Neutrophil (primary cell): ENCODE measurements around the gene NHS.

Experiments used
- H3K27ac ChIP-seq: fragments of 200-600 bp; sonication (generic); 2 replicates; pipeline ENCODE4 v1.5.1; 2016; ENCODE audit warnings: mild to moderate bottlenecking, moderate library complexity
- H3K27me3 ChIP-seq: fragments of 200-600 bp; sonication (generic); 2 replicates; pipeline ENCODE4 v1.6.0; 2016; ENCODE audit warnings: mild to moderate bottlenecking
- H3K36me3 ChIP-seq: fragments of 200-600 bp; sonication (generic); 2 replicates; pipeline ENCODE4 v1.5.1; 2017
- H3K4me1 ChIP-seq, 2 experiments: fragments of 200-600 bp in 1 of 2; sonication (generic) in 1 of 2; 1 replicate in 1 of 2; 2 replicates in 1 of 2; pipeline versions ENCODE4 v1.5.1 to v1.6.1; 2013 to 2016; ENCODE audit warnings: low read depth in 1 of 2, low read length in 1 of 2, mild to moderate bottlenecking in 1 of 2, moderate library complexity in 1 of 2; ENCODE audit not compliant: control insufficient read depth in 1 of 2, insufficient read depth in 1 of 2
- H3K4me3 ChIP-seq, 2 experiments: fragments of 200-600 bp in 1 of 2; sonication (generic) in 1 of 2; 1 replicate in 1 of 2; 2 replicates in 1 of 2; pipeline ENCODE4 v1.5.1; 2013 to 2016; ENCODE audit warnings: low read depth in 1 of 2, low read length in 1 of 2, mild to moderate bottlenecking in 1 of 2, moderate library complexity in 1 of 2
- H3K9me3 ChIP-seq: fragments of 200-600 bp; sonication (generic); 2 replicates; pipeline ENCODE4 v1.5.1; 2016
- TF ChIP-seq, protein P1 (sequence below): fragments of 200-600 bp; sonication (generic); IDR thresholded peaks from 2 replicates; pipeline ENCODE4 v1.5.1; 2016; ENCODE audit warnings: antibody characterized with exemption

NHS gene

DNA sequence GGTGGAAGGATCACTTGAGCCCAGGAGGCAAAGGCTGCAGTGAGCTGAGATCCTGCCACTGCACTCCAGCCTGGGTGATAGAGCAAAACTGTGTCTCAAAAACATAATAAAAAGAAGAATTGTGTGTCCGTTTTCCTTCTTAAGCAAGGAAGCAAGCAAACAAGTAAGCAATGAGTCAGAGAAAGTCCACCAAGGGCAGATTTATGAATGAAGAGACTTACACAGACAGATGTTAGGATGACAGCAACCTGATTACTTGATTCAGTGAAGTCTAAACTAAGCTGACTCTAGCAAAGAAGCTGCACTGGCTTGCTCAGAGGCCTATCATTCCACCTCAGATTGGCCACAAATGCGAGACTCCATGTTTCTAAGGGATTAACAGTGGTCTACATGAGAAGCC is 328.2 kb downstream of the NHS start:
- Histone ChIP-seq H3K9me3 (no peaks in the 10 kb centered on the region), H3K27ac (no peak overlapping the region), H3K4me3 (no peak overlapping the region), H3K27me3 (no peaks in the 10 kb centered on the region), H3K36me3 (no peaks in the 10 kb centered on the region), H3K4me1 (no peaks in the 10 kb centered on the region)
- TF ChIP-seq, protein P1, sequence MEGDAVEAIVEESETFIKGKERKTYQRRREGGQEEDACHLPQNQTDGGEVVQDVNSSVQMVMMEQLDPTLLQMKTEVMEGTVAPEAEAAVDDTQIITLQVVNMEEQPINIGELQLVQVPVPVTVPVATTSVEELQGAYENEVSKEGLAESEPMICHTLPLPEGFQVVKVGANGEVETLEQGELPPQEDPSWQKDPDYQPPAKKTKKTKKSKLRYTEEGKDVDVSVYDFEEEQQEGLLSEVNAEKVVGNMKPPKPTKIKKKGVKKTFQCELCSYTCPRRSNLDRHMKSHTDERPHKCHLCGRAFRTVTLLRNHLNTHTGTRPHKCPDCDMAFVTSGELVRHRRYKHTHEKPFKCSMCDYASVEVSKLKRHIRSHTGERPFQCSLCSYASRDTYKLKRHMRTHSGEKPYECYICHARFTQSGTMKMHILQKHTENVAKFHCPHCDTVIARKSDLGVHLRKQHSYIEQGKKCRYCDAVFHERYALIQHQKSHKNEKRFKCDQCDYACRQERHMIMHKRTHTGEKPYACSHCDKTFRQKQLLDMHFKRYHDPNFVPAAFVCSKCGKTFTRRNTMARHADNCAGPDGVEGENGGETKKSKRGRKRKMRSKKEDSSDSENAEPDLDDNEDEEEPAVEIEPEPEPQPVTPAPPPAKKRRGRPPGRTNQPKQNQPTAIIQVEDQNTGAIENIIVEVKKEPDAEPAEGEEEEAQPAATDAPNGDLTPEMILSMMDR: no peak

DNA sequence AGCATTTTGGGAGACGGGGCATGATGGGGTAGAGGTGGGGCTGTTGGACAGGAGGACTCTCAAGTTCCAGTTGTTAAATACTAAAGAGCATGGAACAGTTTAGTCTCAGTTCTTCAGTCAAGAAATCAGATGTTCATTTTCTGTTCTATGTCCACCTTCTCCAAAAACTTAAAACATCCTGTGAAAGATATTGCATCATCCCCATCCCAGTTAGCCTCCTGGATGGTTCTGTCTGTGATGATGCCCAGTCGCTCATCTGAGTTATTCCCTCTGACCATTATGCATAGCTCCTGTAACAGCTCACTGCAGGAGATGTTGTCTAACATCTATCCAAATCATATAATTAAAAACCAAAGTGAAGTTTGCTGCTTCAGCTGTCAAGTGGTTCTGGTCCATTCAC is 330.2 kb downstream of the NHS start:
- Histone ChIP-seq H3K27me3 (no peaks in the 10 kb centered on the region), H3K36me3 (no peaks in the 10 kb centered on the region), H3K9me3 (no peaks in the 10 kb centered on the region), H3K4me1 (no peaks in the 10 kb centered on the region), H3K27ac (no peak overlapping the region), H3K4me3 (no peak overlapping the region)
- TF ChIP-seq, protein P1: no peak

DNA sequence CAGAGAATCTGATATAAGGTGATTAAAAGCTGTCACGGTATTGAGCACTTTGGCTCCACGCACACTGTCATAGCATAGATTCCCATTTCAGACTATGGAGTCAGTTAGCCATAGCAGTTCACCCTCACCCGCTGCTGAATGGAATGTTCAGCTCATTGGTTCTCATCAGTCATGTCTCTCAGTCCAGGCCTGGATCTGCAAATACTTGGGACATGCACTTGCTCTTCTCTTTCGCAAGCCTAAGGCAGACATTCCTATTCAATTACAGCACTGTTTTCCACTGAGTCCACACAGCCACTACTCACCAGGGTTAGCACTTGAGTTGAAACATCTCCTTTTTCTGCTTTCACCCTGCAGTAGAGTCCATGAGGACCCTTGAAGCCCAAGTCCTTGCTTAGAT is 331.7 kb downstream of the NHS start:
- H3K4me1 ChIP-seq: no peaks in the 10 kb centered on the region
- TF ChIP-seq, protein P1: no peak
- H3K4me3 ChIP-seq: no peak overlapping the region

DNA sequence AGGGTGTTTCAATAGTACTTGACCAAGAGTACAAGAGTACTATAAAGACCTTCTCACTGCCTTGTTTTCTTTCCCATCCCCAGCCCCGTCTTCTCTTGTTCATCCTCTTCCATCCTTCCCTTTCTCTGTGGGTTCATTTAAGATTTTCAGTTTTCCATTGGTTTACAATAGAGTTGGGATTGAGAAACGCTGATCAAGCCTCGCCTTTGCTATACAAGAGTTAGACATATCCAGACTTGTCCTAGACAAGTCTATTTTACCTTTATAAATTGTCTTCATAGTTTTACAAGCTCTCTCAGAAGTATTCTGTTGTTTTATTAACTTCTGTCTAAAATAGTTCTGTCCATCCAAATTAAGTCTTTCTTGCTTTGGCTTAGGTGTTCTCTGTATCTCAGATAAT is 332.7 kb downstream of the NHS start:
- H3K27ac ChIP-seq: no peak overlapping the region
- H3K9me3 ChIP-seq: no peaks in the 10 kb centered on the region
- TF ChIP-seq, protein P1: no peak
- no peaks in the 10 kb centered on the region for H3K4me1 ChIP-seq
- H3K4me3 ChIP-seq: no peak overlapping the region
- no peaks in the 10 kb centered on the region for H3K36me3 ChIP-seq
- no peaks in the 10 kb centered on the region for H3K27me3 ChIP-seq

More for the DNA sequence above, 331.7 kb downstream of the NHS start:
- Histone ChIP-seq H3K36me3 (no peaks in the 10 kb centered on the region), H3K27me3 (no peaks in the 10 kb centered on the region), H3K9me3 (no peaks in the 10 kb centered on the region), H3K27ac (no peak overlapping the region)

DNA sequence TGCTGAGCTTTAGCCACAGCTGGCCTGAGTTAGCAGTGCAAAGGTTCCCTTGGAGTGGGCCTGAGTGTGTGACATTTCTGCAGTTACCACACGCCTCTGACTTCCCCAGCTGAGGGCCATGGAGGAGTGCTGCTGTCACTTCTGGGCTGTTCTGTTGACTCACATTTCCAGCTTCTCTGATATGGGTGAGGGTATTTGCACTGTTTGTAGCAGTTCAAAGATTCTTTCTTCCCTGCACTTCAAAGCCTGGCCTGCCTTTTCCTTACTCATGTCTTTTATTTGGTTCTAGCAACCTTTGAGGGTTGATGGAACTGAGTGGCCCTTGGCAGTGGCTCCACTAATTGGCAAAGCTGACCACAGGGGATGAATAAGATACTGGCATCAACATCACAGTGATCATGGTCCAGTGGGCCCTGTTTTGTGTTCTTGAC is 335.9 kb downstream of the NHS start:
- Histone ChIP-seq H3K9me3 (no peaks in the 10 kb centered on the region), H3K27ac (no peak overlapping the region), H3K27me3 (no peaks in the 10 kb centered on the region), H3K4me1 (no peaks in the 10 kb centered on the region), H3K36me3 (no peaks in the 10 kb centered on the region), H3K4me3 (no peak overlapping the region)
- TF ChIP-seq, protein P1: no peak

DNA sequence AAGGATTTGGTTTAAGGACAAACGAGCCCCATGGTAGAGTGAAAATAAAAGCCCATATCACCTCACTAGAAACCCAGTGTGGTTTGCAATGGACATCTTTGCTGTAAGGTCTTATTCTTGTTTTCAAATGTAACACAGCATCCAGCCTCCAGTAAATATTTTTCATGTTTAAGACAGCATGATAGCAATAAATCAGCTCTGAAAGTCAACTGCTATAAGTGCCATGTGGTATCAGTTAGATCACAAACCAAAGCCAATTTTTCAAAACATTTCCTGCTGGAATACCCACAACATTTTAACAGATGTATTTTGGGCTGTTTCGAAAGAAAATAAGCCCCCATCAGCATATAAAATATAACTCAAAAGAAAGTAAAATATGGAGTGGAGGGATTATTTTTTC is 338.3 kb downstream of the NHS start:
- Histone ChIP-seq H3K36me3 (no peaks in the 10 kb centered on the region), H3K9me3 (no peaks in the 10 kb centered on the region), H3K4me3 (no peak overlapping the region), H3K27me3 (no peaks in the 10 kb centered on the region), H3K27ac (no peak overlapping the region), H3K4me1 (no peaks in the 10 kb centered on the region)
- TF ChIP-seq, protein P1: no peak
